PFSK-1 (cell line): ENCODE results near the gene HBD.

ENCODE experiments used
- POLR2AphosphoS5 ChIP-seq: IDR thresholded peaks from 2 replicates; pipeline ENCODE4 v1.6.1; 2012; ENCODE audit warnings: low read depth, mild to moderate bottlenecking, control low read depth, low read length, moderate library complexity
- REST ChIP-seq, 2 experiments: IDR thresholded peaks; 2 replicates each; pipeline versions ENCODE4 v1.6.1 to v1.8.0; 2011 to 2012; ENCODE audit warnings: low read depth in 2 of 2, low read length in 2 of 2, control low read depth in 1 of 2, inconsistent platforms in 1 of 2, mild to moderate bottlenecking in 1 of 2, moderate library complexity in 1 of 2; ENCODE audit not compliant: insufficient read depth in 1 of 2
- SIN3A ChIP-seq: IDR thresholded peaks from 2 replicates; pipeline ENCODE4 v1.6.1; 2012; ENCODE audit warnings: mild to moderate bottlenecking, low read length, moderate library complexity, borderline replicate concordance; ENCODE audit not compliant: insufficient read depth
- TAF1 ChIP-seq: IDR thresholded peaks from 2 replicates; pipeline ENCODE4 v1.6.1; 2012; ENCODE audit warnings: low read length, control low read depth, borderline replicate concordance; ENCODE audit not compliant: insufficient read depth

DNA sequence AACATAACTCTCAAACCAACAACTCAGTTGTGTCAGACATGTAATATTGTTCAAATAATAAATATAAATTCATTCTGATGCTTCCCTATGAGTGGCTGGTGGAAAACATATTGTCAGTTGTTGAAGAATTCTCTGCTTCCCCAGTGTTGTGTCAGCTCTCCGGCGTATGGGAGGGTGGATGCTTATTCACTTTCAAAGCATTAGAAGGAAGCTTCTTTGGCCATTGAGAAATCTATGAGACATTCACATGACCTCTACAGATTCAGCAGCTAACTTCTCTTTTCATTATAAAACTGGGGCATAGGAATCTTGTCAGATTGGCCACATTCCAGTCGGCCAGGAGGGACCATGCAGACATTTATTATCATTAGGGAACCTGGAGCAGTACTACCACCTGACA lies 36.7 kb downstream of the HBD start:
- TF ChIP-seq POLR2AphosphoS5 (no peak), SIN3A (no peak), TAF1 (no peak), REST (IDR thresholded peaks at IDR 0.05; ENCODE audit: insufficient read depth in 1 of 2, low read depth in 2 of 2, low read length in 2 of 2) (no peak)
